ENCODE measurements around the gene SNHG17. TPM values are rescaled to one million over a fixed set of nuclear protein-coding genes. Genes with fewer than 3 reads are reported as not detected.
A peak's percentile ranks its signal among the peaks of the same experiment; 100 is the strongest.

SNHG17 gene
- total RNA-seq, 1 experiment from 2014 or later: 105 TPM

DNA sequence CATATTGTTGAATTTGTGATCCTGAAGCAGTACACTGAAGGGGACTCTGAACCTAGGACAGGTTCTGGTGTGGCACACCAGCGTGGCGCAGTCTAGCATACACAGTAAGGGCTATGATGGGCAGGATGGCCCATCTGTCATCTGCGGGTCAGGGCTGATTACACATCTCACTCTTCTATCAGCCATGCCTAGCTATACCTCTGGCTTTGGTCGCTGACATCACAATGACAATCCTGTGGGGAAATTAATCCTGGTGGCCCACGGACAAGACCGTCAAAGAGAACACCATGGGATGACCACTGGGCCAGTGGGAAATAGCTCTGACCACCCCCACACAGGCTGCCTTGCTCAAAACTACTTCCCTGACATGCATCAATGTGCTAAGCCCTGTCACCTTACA lies 2.8 kb downstream of the SNHG17 start:
- no peak for DNase-seq (ENCODE audit: low spot score)
- CTCF ChIA-PET: no interaction called here
- Histone ChIP-seq H3K27me3 (replicated peaks; ENCODE audit: insufficient read depth, low read depth, low read length, poor library complexity) (no peaks in the 10 kb centered on the region), H3K4me3 (ENCODE audit: low read depth, low read length, poor library complexity, severe bottlenecking) (no peak overlapping the region), H3K4me1 (ENCODE audit: insufficient read depth, low read length, poor library complexity, severe bottlenecking) (peaks cover 4% of the 10 kb centered on the region), H3K36me3 (ENCODE audit: insufficient read depth, low read length, poor library complexity, severe bottlenecking) (peaks cover 73% of the 10 kb centered on the region), H3K9me3 (ENCODE audit: low read depth, low read length, poor library complexity, severe bottlenecking) (no peaks in the 10 kb centered on the region), H3K27ac (ENCODE audit: low read depth, low read length, poor library complexity, severe bottlenecking) (no peak overlapping the region)
- BruUV-seq (replicated peaks): no TSS peak
- TF ChIP-seq EZH2 (IDR thresholded peaks at IDR 0.05; ENCODE audit: borderline replicate concordance, low read depth, low read length, poor library complexity, severe bottlenecking): no peak
- TF ChIP-seq, protein P1, sequence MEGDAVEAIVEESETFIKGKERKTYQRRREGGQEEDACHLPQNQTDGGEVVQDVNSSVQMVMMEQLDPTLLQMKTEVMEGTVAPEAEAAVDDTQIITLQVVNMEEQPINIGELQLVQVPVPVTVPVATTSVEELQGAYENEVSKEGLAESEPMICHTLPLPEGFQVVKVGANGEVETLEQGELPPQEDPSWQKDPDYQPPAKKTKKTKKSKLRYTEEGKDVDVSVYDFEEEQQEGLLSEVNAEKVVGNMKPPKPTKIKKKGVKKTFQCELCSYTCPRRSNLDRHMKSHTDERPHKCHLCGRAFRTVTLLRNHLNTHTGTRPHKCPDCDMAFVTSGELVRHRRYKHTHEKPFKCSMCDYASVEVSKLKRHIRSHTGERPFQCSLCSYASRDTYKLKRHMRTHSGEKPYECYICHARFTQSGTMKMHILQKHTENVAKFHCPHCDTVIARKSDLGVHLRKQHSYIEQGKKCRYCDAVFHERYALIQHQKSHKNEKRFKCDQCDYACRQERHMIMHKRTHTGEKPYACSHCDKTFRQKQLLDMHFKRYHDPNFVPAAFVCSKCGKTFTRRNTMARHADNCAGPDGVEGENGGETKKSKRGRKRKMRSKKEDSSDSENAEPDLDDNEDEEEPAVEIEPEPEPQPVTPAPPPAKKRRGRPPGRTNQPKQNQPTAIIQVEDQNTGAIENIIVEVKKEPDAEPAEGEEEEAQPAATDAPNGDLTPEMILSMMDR (conservative IDR thresholded peaks at IDR 0.05; ENCODE audit: low read depth, low read length): no peak
- intact Hi-C loops (cut with micrococcal nuclease; ENCODE audit: unreplicated experiment): no loop called here
- POLR2A ChIA-PET (ENCODE audit: low non-redundant PET): no interaction called here

DNA sequence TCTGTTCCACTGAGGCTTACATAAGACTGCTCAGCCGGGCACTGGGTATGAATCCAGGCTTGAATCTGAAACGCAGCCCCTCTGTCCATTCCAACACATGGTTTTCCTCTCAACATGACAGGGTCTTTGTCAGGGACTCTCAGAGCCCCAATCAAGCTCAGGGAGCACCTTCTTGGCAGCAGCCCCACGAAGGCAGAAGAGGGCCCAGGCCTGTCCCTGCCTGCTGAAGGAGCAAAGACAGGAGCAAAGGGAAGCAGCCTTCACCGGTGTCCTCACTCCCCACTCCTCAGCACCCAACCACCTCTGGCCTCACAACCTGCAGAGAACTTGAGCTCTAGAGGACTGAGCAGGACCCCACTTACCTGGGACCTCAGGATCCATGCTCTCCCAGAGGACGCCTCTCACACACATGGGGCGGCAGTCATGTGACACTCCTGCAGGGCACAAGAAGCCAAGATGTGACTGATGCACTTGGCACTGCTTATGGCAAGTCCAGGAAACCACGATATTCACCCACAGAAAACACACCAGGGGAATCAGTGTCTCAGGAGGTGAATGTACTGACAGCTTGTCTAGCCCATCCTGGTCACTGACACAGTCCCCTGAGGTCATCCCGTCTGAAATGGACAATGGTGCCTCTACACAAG lies 4.3 kb downstream of the SNHG17 start:
- DNase-seq (ENCODE audit: low spot score): no peak
- no TSS peak for BruUV-seq (replicated peaks)
- TF ChIP-seq, protein P1 (conservative IDR thresholded peaks at IDR 0.05; ENCODE audit: low read depth, low read length): no peak
- no peak for TF ChIP-seq EZH2 (IDR thresholded peaks at IDR 0.05; ENCODE audit: borderline replicate concordance, low read depth, low read length, poor library complexity, severe bottlenecking)
- ChIA-PET CTCF (no interaction called here), POLR2A (ENCODE audit: low non-redundant PET) (interaction anchor here (0.5 to 0.6 kb wide), 2 partner anchors 36 to 111 kb away, joined by 3 read pairs; no protein-coding TSS in a partner anchor)
- Histone ChIP-seq H3K36me3 (ENCODE audit: insufficient read depth, low read length, poor library complexity, severe bottlenecking) (peaks cover 88% of the 10 kb centered on the region), H3K4me3 (ENCODE audit: low read depth, low read length, poor library complexity, severe bottlenecking) (no peak overlapping the region), H3K4me1 (ENCODE audit: insufficient read depth, low read length, poor library complexity, severe bottlenecking) (peaks cover 7% of the 10 kb centered on the region), H3K9me3 (ENCODE audit: low read depth, low read length, poor library complexity, severe bottlenecking) (no peaks in the 10 kb centered on the region), H3K27ac (ENCODE audit: low read depth, low read length, poor library complexity, severe bottlenecking) (no peak overlapping the region), H3K27me3 (replicated peaks; ENCODE audit: insufficient read depth, low read depth, low read length, poor library complexity) (no peaks in the 10 kb centered on the region)
- intact Hi-C loops (cut with micrococcal nuclease; ENCODE audit: unreplicated experiment): no loop called here

DNA sequence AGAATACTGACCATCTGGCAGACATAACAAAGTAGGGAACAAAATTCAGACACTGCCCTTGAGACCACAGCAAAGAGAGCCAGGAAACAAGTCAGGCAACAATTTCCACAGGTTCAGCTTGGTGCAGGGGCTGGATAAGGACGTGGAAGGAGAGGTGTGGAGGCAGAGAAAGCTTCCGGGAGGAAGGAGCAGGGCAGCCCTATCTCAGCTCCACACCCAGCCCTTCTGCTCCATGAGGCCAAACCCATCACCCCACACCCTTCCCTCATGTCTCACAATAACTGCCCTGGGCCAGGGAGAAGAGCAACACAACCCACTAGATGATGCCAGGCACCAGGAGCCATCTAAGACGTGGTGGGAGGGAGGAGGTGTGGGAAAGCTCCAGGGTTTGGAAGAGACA lies 5.8 kb downstream of the SNHG17 start:
- H3K4me3 ChIP-seq (ENCODE audit: low read depth, low read length, poor library complexity, severe bottlenecking): no peak overlapping the region
- TF ChIP-seq EZH2 (IDR thresholded peaks at IDR 0.05; ENCODE audit: borderline replicate concordance, low read depth, low read length, poor library complexity, severe bottlenecking): no peak
- TF ChIP-seq, protein P1 (conservative IDR thresholded peaks at IDR 0.05; ENCODE audit: low read depth, low read length): no peak
- H3K27me3 ChIP-seq (replicated peaks; ENCODE audit: insufficient read depth, low read depth, low read length, poor library complexity): no peaks in the 10 kb centered on the region
- BruUV-seq (replicated peaks): no TSS peak
- peaks cover 7% of the 10 kb centered on the region for H3K4me1 ChIP-seq (ENCODE audit: insufficient read depth, low read length, poor library complexity, severe bottlenecking)
- H3K36me3 ChIP-seq (ENCODE audit: insufficient read depth, low read length, poor library complexity, severe bottlenecking): peaks cover 100% of the 10 kb centered on the region
- H3K9me3 ChIP-seq (ENCODE audit: low read depth, low read length, poor library complexity, severe bottlenecking): no peaks in the 10 kb centered on the region
- ChIA-PET POLR2A (ENCODE audit: low non-redundant PET) (no interaction called here), CTCF (no interaction called here)
- H3K27ac ChIP-seq (ENCODE audit: low read depth, low read length, poor library complexity, severe bottlenecking): peak overlapping the region; percentile 18
- DNase-seq (ENCODE audit: low spot score): no peak
- intact Hi-C loops (cut with micrococcal nuclease; ENCODE audit: unreplicated experiment): no loop called here
